ENCODE data around the gene MGAT5. TPM values are rescaled to one million over a fixed set of nuclear protein-coding genes. Genes with fewer than 3 reads are reported as not detected.

MGAT5 gene
- total RNA-seq, 2 experiments from 2014 or later: 48.2 to 56.7 TPM

DNA sequence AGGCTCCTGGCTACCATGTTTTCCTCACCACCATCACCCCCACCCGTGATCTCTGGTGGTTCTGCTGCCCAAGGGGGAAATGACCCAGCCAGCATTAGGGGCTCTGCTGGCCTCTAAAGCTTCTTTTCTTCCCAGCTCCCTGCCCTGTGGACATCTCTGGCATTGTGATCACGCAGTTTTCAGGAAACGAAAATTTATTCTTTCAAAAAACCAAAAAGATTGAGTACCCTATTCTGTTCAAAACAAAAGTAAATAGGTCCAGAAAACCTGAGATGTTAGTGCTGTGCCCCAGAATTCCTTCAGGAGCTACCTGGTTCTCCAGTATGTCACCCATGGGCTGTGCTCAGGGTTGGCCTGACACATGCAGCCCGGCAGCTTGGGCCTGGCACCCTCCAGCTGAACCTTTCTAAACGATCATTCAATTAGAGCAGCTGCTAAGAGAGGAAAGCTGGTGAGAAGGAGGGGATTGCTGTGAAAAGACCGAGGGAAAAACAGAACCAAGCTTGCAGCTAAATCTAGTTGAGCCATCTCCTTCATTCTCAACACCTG is 157.5 kb downstream of the MGAT5 start:
- H3K36me3 Mint-ChIP-seq (ENCODE audit: low read depth): no peaks in the 10 kb centered on the region
- ChIA-PET POLR2A (no interaction called here), CTCF (interaction anchor here (1.0 to 3.6 kb wide), 22 partner anchors 8 to 525 kb away, joined by 3 to 53 read pairs (median 4); no protein-coding TSS in a partner anchor)
- H3K9me3 Mint-ChIP-seq: no peaks in the 10 kb centered on the region
- H3K27ac Mint-ChIP-seq: peak overlapping the region; percentile 31
- peaks cover 41% of the 10 kb centered on the region for H3K4me1 Mint-ChIP-seq
- H3K27me3 Mint-ChIP-seq: no peaks in the 10 kb centered on the region
- no peak for DNase-seq
- no peak overlapping the region for H3K4me3 Mint-ChIP-seq

DNA sequence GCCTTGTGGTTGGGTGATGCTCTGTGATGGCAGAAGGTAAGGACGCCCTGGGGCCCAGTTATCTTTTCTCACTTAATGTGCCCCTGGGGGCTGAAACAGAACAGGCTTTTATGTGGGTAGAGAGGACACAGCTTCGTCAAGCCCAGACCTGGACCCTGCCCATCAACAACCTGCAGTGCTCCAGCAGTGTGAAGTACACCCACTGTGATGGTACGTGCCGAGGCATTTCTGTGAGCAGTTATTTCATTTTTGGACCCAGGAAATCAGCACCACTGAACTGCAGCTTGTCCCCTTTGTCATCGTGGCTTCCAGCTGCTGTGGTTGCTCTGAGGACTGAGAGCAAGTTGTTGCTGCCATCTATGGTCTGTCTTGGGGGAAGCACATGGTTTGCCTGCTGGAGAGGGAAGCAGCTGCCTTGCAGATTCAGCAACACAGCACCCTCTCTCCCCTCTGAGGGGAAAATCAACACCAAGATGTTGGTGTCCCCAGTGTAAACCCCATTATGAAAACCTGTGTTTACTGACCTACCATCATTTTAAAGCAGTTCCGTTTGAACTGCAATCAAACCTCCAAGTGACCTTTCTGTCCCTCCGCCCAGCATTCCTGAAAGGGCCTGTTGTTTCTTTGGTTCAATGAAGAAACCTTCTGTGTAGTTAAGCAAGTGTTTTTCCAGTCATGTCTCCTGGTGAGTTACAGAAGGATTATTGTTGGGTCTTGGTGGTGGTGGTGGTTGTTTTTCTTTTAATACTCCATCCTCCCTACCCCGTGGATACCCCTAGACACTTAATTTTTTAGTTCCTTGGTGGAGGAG is 158.2 kb downstream of the MGAT5 start:
- ChIA-PET CTCF (interaction anchor here (1.0 to 3.6 kb wide), 24 partner anchors 9 to 525 kb away, joined by 3 to 53 read pairs (median 4); partner anchors contain the start of gene MGAT5), POLR2A (no interaction called here)
- peak; percentile 84 for DNase-seq
- peak overlapping the region; percentile 31 for H3K27ac Mint-ChIP-seq
- no peaks in the 10 kb centered on the region for H3K27me3 Mint-ChIP-seq
- H3K36me3 Mint-ChIP-seq (ENCODE audit: low read depth): no peaks in the 10 kb centered on the region
- no peaks in the 10 kb centered on the region for H3K9me3 Mint-ChIP-seq
- H3K4me3 Mint-ChIP-seq: no peak overlapping the region
- H3K4me1 Mint-ChIP-seq: peaks cover 40% of the 10 kb centered on the region

DNA sequence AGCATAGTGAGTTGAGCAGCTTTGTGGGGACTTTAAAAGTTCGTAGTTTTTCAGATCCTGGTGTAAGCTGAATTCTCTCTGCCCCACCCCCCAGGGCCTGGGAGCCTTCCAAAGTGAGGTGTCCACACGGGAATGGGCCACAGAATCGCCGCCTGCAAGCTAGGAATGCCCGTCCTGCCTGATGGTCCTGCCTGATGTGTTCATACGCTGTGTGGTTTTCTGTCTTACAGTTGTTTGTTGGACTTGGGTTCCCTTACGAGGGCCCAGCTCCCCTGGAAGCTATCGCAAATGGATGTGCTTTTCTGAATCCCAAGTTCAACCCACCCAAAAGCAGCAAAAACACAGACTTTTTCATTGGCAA is 158.7 kb downstream of the MGAT5 start:
- Mint-ChIP-seq H3K9me3 (no peaks in the 10 kb centered on the region), H3K4me1 (peaks cover 39% of the 10 kb centered on the region), H3K36me3 (ENCODE audit: low read depth) (no peaks in the 10 kb centered on the region), H3K4me3 (no peak overlapping the region), H3K27ac (no peak overlapping the region), H3K27me3 (no peaks in the 10 kb centered on the region)
- CTCF ChIA-PET: interaction anchor here (1.1 to 3.6 kb wide), 19 partner anchors 9 to 526 kb away, joined by 3 to 53 read pairs (median 4); partner anchors contain the start of gene MGAT5
- POLR2A ChIA-PET: no interaction called here
- no peak for DNase-seq

DNA sequence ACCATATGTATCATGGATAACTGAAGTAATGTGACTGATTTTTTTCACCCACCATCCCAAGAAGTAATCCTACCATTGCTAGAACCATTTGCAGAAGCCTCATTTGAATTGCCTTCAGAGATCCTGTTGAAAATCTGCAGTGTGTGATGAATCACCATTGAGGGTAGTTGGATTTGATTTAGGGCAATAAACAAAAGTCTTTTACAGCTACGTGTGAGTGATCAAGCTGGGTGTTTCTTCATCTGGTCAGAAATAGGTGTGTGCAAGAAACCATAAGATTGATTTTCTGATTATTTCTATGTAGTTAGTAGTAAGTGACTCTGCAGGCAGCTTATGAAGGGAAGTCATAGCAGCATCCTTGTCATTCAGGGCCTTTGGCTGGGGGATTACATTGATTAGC is 159.6 kb downstream of the MGAT5 start:
- H3K4me1 Mint-ChIP-seq: peaks cover 32% of the 10 kb centered on the region
- no peak overlapping the region for H3K4me3 Mint-ChIP-seq
- POLR2A ChIA-PET: no interaction called here
- CTCF ChIA-PET: interaction anchor here (1.8 to 3.6 kb wide), 2 partner anchors 295 to 300 kb away, joined by 5 to 53 read pairs; no protein-coding TSS in a partner anchor
- peaks cover 2% of the 10 kb centered on the region for H3K36me3 Mint-ChIP-seq (ENCODE audit: low read depth)
- DNase-seq: no peak
- H3K27me3 Mint-ChIP-seq: no peaks in the 10 kb centered on the region
- H3K27ac Mint-ChIP-seq: no peak overlapping the region
- H3K9me3 Mint-ChIP-seq: no peaks in the 10 kb centered on the region

DNA sequence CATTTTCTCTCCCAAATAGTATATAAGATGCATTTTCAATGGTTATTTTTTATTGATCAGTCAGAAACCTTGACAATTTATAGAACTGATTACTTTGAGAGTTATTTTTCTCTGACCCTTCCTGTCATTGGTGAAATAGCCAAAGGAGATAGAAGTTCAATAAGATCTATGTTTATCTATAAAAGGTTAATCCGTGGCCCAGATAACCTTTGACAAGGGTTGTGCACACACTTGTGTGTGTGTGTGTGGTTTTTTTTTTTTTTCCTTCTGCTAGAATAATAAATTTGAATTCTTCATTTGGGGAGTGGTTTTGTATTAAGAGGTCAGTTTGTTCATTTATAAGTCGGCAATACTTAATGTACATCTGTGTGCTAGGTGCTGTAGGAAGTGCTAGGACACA is 160.0 kb downstream of the MGAT5 start:
- H3K27ac Mint-ChIP-seq: no peak overlapping the region
- ChIA-PET CTCF (no interaction called here), POLR2A (no interaction called here)
- no peaks in the 10 kb centered on the region for H3K9me3 Mint-ChIP-seq
- H3K4me1 Mint-ChIP-seq: peaks cover 29% of the 10 kb centered on the region
- peaks cover 3% of the 10 kb centered on the region for H3K36me3 Mint-ChIP-seq (ENCODE audit: low read depth)
- H3K4me3 Mint-ChIP-seq: no peak overlapping the region
- no peaks in the 10 kb centered on the region for H3K27me3 Mint-ChIP-seq
- DNase-seq: no peak

DNA sequence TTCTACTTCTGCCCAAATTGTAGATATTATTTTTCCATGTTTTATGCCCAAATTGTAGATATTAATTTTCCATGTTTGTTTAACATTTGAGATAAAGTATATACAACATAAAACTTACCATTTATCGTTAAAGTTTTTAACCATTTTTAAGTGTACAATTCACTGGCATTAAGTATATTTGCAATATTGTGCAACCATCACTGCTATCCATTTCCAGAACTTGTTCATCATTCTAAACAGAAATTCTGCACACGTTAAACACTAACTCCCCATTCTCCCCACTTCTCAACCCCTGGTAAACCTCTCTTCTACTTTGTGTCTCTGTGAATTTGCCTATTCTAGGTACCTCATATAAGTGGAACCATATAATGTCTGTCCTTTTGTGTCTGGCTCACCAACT is 162.1 kb downstream of the MGAT5 start:
- CTCF ChIA-PET: interaction anchor here (0.6 kb wide), 1 partner anchor 1043 kb away, joined by 3 read pairs; no protein-coding TSS in a partner anchor

DNA sequence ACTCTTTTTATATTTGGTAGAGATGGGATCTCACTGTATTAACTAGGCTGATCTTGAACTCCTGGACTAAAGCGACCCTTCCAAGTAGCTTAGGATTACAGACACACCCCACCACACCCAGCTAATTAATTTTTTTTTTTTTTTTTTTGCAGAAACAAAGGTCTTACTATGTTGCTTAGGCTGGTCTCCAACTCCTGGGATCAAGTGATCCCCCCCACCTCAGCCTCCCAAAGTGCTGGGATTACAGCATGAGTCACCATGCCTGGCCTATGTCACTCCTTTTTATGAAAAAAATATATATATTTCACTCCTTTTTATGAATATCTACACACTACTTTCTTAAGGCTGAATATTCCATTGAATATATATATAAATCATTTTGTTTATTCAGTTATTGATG is 162.8 kb downstream of the MGAT5 start:
- DNase-seq: no peak
- H3K27ac Mint-ChIP-seq: no peak overlapping the region
- no peaks in the 10 kb centered on the region for H3K27me3 Mint-ChIP-seq
- H3K36me3 Mint-ChIP-seq (ENCODE audit: low read depth): peaks cover 3% of the 10 kb centered on the region
- peaks cover 8% of the 10 kb centered on the region for H3K4me1 Mint-ChIP-seq
- H3K9me3 Mint-ChIP-seq: no peaks in the 10 kb centered on the region
- POLR2A ChIA-PET: no interaction called here
- H3K4me3 Mint-ChIP-seq: no peak overlapping the region
- CTCF ChIA-PET: interaction anchor here (0.6 kb wide), 1 partner anchor 1043 kb away, joined by 3 read pairs; no protein-coding TSS in a partner anchor

More for the DNA sequence above, 162.1 kb downstream of the MGAT5 start:
- H3K4me3 Mint-ChIP-seq: no peak overlapping the region
- POLR2A ChIA-PET: no interaction called here
- no peak for DNase-seq
- peaks cover 14% of the 10 kb centered on the region for H3K4me1 Mint-ChIP-seq
- no peak overlapping the region for H3K27ac Mint-ChIP-seq
- peaks cover 3% of the 10 kb centered on the region for H3K36me3 Mint-ChIP-seq (ENCODE audit: low read depth)
- no peaks in the 10 kb centered on the region for H3K9me3 Mint-ChIP-seq
- no peaks in the 10 kb centered on the region for H3K27me3 Mint-ChIP-seq

DNA sequence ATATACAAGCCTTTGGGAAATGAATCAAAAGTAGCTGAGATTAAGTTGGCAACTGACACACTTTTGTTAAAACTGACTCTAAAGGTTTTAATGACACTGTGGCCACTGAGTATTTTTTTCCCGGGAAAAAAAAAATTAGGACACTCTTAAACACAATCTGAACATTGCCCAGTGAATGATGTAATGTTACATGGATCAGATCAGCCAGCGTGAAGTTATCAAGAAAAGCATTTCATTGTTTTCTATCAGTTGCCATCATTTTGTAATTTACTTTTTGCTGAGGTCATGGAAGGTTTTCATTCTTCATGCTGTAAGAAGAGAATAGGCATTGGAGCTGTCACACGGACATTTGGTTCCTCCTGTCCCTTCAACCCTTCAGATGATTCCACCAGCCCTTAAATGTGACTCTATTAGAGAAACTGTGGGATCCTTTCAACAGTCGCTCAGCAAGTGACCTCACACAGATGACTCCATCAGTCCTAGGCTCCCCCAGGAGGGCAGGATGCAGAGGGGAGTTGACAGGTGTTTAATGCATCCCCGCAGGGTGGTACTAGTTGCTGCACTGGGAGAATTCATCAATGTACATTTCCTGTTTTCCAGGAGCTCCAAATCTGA is 164.2 kb downstream of the MGAT5 start:
- CTCF ChIA-PET: interaction anchor here (1.0 kb wide), 1 partner anchor 24 kb away, joined by 3 read pairs; no protein-coding TSS in a partner anchor
- Mint-ChIP-seq H3K27me3 (no peaks in the 10 kb centered on the region), H3K4me3 (no peak overlapping the region), H3K4me1 (no peaks in the 10 kb centered on the region), H3K36me3 (ENCODE audit: low read depth) (peaks cover 8% of the 10 kb centered on the region), H3K27ac (no peak overlapping the region), H3K9me3 (no peaks in the 10 kb centered on the region)
- no peak for DNase-seq
- POLR2A ChIA-PET: no interaction called here

DNA sequence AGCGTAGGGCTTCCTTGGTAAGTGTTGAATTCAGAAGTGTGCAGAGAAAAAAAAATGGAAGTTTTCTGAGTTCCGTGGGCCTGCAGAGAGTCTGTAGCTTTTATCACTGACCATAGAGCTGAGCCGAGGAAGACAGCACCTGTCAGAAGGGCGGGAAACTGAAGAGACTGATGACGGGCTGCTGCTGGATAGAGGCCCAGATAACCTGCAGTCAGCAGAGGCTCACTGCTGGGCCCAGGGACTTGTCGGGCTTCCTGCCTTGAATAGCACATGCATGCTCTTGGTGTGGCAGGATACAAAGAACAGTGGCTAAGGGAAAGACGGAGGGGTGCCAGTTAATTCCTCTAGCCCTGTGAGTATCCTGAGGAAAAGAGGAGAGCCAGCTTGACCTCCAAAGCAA is 166.4 kb downstream of the MGAT5 start:
- H3K4me3 Mint-ChIP-seq: no peak overlapping the region
- H3K36me3 Mint-ChIP-seq (ENCODE audit: low read depth): peaks cover 24% of the 10 kb centered on the region
- no peak for DNase-seq
- H3K27me3 Mint-ChIP-seq: no peaks in the 10 kb centered on the region
- CTCF ChIA-PET: no interaction called here
- POLR2A ChIA-PET: no interaction called here
- H3K27ac Mint-ChIP-seq: no peak overlapping the region
- H3K4me1 Mint-ChIP-seq: peaks cover 4% of the 10 kb centered on the region
- no peaks in the 10 kb centered on the region for H3K9me3 Mint-ChIP-seq

DNA sequence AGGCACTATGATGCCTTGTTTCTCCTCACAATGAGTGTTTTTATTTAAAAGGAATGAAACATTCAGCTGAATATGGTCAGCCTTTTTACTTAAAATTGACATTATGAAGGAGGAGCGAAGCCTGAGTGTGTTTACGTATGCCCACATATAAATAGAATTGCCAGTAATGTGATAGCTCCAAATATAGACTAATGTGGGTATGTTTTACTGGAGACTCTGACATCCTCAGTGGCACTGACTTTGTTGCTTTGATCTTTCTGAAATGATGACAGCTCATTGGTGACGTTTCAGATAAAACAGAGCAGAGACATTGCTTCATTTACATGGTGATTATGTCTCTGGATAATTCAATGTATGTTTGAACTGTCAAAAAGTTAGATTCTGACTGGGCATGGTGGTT is 167.0 kb downstream of the MGAT5 start:
- POLR2A ChIA-PET: no interaction called here
- peaks cover 9% of the 10 kb centered on the region for H3K4me1 Mint-ChIP-seq
- DNase-seq: no peak
- peaks cover 25% of the 10 kb centered on the region for H3K36me3 Mint-ChIP-seq (ENCODE audit: low read depth)
- no peak overlapping the region for H3K4me3 Mint-ChIP-seq
- H3K9me3 Mint-ChIP-seq: no peaks in the 10 kb centered on the region
- no peak overlapping the region for H3K27ac Mint-ChIP-seq
- CTCF ChIA-PET: no interaction called here
- no peaks in the 10 kb centered on the region for H3K27me3 Mint-ChIP-seq

DNA sequence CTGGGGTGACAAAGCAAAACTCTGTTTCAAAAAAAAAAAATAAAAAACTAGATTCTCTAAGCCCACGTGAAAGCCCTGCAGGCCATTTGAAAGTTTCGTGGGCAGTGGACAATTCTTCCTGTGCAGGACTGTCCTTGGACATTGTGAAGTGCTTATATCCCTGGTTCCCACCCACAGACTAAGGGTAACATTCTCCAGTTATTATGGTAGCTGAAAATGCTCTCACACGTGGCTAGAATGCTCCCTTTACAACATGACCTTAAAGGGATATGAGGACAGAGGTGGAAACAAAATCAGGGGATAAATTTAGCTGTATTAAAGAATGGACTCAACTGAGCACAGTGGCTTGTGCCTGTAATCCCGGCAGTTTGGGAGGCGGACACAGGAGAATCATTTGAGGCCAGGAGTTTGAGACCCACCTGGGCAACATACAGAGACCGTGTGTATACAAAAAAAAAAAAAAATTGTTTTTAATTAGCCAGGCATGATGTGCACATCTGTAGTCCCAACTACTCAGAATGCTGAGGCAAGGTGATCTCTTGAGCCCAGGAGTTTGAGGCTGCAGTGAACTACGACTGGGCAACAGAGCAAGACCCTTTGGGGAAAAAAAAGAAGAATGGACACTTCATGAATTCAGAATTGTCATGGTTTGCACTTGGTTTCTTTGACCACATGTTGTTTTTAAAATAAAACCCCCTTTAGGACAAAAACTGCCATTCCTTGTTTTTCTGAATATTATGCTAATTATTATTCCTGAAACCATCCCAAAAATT is 167.9 kb downstream of the MGAT5 start:
- Mint-ChIP-seq H3K27me3 (no peaks in the 10 kb centered on the region), H3K4me1 (peaks cover 14% of the 10 kb centered on the region), H3K27ac (no peak overlapping the region), H3K9me3 (no peaks in the 10 kb centered on the region), H3K4me3 (no peak overlapping the region), H3K36me3 (ENCODE audit: low read depth) (peaks cover 30% of the 10 kb centered on the region)
- POLR2A ChIA-PET: no interaction called here
- CTCF ChIA-PET: no interaction called here
- no peak for DNase-seq

DNA sequence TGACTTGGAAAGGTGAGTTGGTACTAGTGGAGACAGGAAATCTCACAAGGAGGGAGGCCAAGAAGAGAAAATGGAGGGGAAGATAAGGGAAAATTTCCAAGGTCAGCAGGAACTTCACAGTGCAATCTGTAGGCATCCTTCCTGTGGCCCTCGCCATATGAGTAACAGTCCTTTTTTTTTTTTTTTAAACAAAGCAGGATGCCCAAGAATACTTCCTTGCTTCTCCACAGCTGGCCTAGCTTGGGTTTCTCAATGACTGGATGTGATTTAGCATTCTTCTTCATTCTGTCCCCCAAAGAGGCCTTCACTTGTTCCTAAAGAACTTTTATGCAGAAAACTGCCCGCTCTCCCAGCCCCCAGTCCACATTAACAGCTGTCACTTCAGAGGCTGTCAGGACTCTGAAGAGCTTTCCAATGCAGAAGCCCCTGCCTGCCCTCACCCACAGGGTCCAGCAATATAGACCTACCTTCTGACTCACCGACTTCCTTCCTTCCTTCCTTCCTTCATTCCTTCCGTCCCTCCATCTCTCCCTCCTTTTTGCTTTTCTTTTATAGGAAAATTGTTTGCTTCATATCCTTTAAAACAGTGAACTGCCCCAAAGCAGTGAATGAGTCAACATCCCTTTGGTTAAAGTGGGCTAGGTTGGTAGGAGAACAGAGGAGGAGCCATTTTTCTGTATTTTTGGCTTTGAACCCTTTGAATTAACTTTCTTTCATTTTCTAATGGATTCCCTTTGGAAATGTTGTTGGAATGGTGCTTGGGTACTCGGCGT is 172.0 kb downstream of the MGAT5 start:
- no peak overlapping the region for H3K4me3 Mint-ChIP-seq
- H3K27me3 Mint-ChIP-seq: no peaks in the 10 kb centered on the region
- H3K27ac Mint-ChIP-seq: no peak overlapping the region
- no peaks in the 10 kb centered on the region for H3K9me3 Mint-ChIP-seq
- CTCF ChIA-PET: interaction anchor here (1.1 kb wide), 1 partner anchor 14 kb away, joined by 5 read pairs; no protein-coding TSS in a partner anchor
- peaks cover 14% of the 10 kb centered on the region for H3K4me1 Mint-ChIP-seq
- POLR2A ChIA-PET: no interaction called here
- DNase-seq: no peak
- H3K36me3 Mint-ChIP-seq (ENCODE audit: low read depth): peaks cover 32% of the 10 kb centered on the region
